Skeletal muscle tissue (tissue), 4 donors: ENCODE results near the gene SHH. TPM values are rescaled to one million over a fixed set of nuclear protein-coding genes. Genes with fewer than 3 reads are reported as not detected.

Source experiments
- H3K27ac ChIP-seq: one replicate; pipeline ENCODE4 v1.7.0; 2013; ENCODE audit warnings: mild to moderate bottlenecking, low read depth, low read length, inconsistent platforms
- H3K27me3 ChIP-seq, 3 donors: one replicate each; pipeline ENCODE4 v1.7.0; 2013; ENCODE audit warnings: low read length in 3 of 3; ENCODE audit not compliant: control insufficient read depth in 3 of 3, insufficient read depth in 3 of 3
- H3K36me3 ChIP-seq, 3 donors: one replicate each; pipeline ENCODE4 v1.7.0; 2013; ENCODE audit warnings: low read length in 3 of 3; ENCODE audit not compliant: control insufficient read depth in 3 of 3, insufficient read depth in 3 of 3
- H3K4me1 ChIP-seq, 3 donors: one replicate each; pipeline ENCODE4 v1.7.0; 2013; ENCODE audit warnings: low read length in 3 of 3, mild to moderate bottlenecking in 3 of 3; ENCODE audit not compliant: control insufficient read depth in 3 of 3, insufficient read depth in 3 of 3
- H3K4me3 ChIP-seq, 3 donors: one replicate each; pipeline ENCODE4 v1.7.0; 2013; ENCODE audit warnings: low read length in 3 of 3
- H3K9ac ChIP-seq, 3 donors: one replicate each; pipeline ENCODE4 v1.7.0; 2013; ENCODE audit warnings: low read length in 3 of 3, mild to moderate bottlenecking in 3 of 3, moderate library complexity in 2 of 3, low read depth in 1 of 3
- H3K9me3 ChIP-seq, 3 donors: one replicate each; pipeline ENCODE4 v1.7.0; 2013; ENCODE audit warnings: low read length in 3 of 3; ENCODE audit not compliant: control insufficient read depth in 3 of 3
- total RNA-seq: library from RNA; depleted of rRNA; stranded (reverse); fragments of >200 nt; gene quantifications from one replicate; pipeline ENCODE4 v1.2.3, GENCODE V29; 2014
- donor health status: Osteomylitis.

The SHH gene
- total RNA-seq, 1 donor from 2014 or later, result not detected

DNA sequence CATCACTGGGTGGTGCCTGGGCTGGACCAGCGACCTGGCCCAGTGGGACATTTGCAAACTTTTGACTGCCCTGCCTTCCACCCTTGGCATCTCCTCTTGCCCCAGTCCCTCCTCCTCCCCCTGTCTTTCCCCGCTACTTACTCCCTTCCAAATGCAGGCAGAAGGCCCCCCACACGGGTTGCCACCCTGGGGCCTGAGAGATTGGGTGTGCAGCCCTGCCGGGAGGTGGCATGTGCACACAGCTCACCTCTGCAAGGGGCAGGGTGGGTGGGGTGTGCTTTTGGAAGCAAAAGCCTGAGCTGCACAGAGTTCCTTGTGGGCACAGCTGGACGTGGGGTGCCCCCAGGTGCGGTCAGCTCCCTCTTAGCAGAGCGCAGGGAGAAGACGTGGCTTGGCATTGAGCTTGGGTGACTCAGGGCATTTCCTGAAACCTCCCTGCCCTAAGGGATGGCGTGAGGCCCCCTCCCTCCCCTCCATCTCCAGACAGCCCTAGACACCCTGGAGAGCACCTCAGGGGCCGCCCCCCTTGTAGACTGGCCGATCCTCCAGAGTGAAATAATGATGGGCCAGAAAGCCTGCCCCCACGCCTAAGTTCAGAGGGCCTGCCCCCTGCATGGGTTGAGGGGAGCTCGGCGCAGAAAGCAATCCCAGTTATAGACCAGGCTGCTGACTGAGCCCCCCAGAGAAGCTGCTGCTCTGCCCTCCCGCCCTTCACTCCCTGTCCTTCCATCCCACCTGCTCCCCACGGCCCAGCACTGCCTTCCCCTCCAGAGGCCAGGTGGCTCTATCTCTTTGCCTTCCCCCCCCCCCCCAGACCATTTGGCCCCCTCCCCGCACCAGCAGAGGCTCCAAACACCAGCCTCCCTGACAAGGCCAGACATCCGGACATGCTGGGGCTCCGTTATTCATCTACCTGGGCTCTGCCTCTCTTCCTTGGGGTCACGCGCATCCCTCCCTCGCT is 2.3 kb upstream of the SHH start:
- Histone ChIP-seq H3K4me3 (no peak overlapping the region), H3K9me3 (no peaks in the 10 kb centered on the region), H3K27ac (no peak overlapping the region), H3K4me1 (peaks cover 7 to 15% (median 15%) of the 10 kb centered on the region in 3 donors), H3K27me3 (peaks cover 68 to 88% (median 78%) of the 10 kb centered on the region in 3 donors), H3K36me3 (no peaks in the 10 kb centered on the region), H3K9ac (no peak overlapping the region)

DNA sequence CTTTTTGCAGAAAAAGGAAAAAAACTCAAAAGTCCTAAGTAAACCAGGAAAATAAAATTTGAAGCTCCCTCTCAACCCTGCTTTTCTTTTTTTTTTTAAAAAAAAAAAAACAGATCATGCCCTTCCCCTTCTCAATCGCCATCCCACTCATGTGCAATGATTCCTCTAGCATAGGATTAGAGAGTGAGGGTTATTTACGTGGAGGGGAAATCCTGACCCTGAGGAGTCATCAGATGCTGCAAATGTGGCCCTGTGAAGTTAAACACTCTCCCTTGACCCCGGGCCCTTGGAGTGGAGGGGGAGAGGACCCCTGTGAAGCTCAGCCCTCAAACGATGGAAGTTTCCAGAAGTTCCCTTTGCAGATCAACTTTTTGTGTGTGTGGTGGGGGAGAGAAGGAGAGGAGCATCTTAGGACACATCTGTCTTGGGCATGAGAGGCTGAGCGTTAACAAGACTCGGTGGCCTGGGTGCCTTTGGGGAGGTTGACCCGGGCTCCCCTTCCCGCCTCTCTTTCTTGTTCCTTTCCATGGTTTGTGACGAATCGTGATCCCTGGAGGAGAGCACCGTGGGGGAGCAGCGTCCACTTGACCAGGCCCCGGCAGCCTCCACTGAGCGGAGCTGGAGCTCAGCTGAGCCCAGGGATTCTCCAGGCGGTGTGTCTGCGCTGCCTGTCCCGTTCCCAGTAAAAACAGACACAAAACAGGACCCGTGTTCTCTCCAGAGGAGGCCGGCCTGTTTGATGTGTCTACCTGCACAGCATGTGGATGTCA is 1.5 kb upstream of the SHH start:
- Histone ChIP-seq H3K27ac (no peak overlapping the region), H3K4me1 (peaks cover 11 to 24% (median 23%) of the 10 kb centered on the region in 3 donors), H3K36me3 (no peaks in the 10 kb centered on the region), H3K9me3 (no peaks in the 10 kb centered on the region), H3K4me3 (no peak overlapping the region), H3K27me3 (peaks cover 72 to 89% (median 78%) of the 10 kb centered on the region in 3 donors), H3K9ac (no peak overlapping the region)

DNA sequence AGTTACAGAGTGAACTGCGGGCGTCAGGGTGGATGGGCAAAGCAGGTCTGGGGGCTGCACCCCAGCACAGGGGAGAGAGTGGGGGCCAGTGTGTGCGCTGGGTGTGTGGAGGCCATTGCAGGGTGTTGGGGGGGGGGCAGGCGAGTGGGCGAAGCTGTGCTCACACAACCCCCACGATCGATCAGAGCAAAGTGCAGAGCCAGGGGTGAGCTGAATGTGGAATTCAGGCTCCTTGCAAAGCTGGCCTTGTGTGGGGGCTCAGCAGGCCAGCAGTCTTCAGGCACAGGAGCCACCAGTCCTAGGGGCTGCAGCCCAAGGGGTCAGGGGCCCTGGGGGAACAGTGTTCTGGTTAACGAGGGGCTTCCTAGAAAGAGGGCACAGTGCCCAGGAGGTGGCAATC is 862 bp upstream of the SHH start:
- no peak overlapping the region for H3K9ac ChIP-seq
- H3K27ac ChIP-seq, result no peak overlapping the region
- H3K4me3 ChIP-seq, result no peak overlapping the region
- no peaks in the 10 kb centered on the region for H3K9me3 ChIP-seq
- H3K27me3 ChIP-seq, result peaks cover 75 to 88% (median 79%) of the 10 kb centered on the region in 3 donors
- peaks cover 11 to 27% (median 24%) of the 10 kb centered on the region in 3 donors for H3K4me1 ChIP-seq
- H3K36me3 ChIP-seq, result no peaks in the 10 kb centered on the region

DNA sequence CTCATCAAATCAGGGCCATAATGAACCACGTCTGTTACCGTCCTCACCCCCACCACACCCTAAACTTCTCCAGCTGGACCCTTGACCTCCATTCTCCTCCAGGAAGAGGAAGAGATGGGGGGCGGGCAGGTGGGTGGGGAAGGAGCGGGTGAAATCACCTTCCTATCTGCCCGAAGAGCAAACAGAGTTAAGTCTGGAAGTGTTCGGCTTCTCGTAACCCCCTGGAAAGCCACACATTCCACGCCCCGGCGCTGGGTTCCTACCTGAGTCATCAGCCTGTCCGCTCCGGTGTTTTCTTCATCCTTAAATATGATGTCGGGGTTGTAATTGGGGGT is 736 bp downstream of the SHH start:
- H3K27ac ChIP-seq, result no peak overlapping the region
- H3K36me3 ChIP-seq, result no peaks in the 10 kb centered on the region
- no peak overlapping the region for H3K4me3 ChIP-seq
- no peaks in the 10 kb centered on the region for H3K9me3 ChIP-seq
- no peak overlapping the region for H3K9ac ChIP-seq
- H3K27me3 ChIP-seq, result peaks cover 85 to 90% (median 87%) of the 10 kb centered on the region in 3 donors
- H3K4me1 ChIP-seq, result peaks cover 11 to 28% (median 24%) of the 10 kb centered on the region in 3 donors

DNA sequence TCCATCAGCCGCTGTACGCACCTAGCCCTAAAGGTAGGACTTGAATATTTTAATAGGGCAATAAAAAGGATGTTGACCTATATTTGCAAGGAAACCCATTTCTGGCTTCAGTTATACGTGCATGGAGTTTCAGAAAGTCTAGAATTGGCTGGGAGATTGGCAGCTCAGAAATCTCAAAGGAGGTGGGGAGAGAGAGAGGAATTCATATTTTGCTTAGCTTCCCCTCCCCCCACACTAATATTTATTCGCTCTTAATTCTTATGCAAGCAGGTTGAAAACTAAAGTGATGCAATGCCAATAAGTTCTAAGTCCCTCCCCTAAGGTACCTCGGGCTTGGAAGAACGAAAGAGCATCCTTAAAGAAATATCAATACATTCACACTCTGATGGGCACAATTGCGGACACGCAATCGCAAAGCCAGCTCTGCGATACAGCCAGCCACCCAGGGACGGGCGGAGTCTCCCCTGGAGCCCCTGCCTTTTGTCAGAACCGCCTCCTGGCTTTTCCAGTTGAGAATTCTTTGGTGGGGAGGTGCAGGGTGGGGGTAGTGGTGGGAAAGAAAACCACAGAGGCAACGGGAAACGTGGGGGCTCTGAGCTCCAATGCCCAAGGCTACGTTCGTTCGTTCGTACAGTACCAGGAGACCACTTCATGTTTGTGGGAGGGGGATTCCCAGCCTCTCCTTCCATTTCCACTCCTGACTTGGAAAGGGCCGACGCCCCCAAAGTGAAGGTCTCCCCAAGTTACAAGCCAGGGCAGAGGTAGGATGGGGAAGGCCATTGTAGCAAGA is 1.3 kb downstream of the SHH start:
- Histone ChIP-seq H3K27ac (no peak overlapping the region), H3K4me1 (peaks cover 13 to 33% (median 28%) of the 10 kb centered on the region in 3 donors), H3K4me3 (peak overlapping the region in 1 of 3 donors; percentile 14), H3K9me3 (no peaks in the 10 kb centered on the region), H3K27me3 (peaks cover 87 to 90% (median 87%) of the 10 kb centered on the region in 3 donors), H3K9ac (no peak overlapping the region), H3K36me3 (no peaks in the 10 kb centered on the region)

DNA sequence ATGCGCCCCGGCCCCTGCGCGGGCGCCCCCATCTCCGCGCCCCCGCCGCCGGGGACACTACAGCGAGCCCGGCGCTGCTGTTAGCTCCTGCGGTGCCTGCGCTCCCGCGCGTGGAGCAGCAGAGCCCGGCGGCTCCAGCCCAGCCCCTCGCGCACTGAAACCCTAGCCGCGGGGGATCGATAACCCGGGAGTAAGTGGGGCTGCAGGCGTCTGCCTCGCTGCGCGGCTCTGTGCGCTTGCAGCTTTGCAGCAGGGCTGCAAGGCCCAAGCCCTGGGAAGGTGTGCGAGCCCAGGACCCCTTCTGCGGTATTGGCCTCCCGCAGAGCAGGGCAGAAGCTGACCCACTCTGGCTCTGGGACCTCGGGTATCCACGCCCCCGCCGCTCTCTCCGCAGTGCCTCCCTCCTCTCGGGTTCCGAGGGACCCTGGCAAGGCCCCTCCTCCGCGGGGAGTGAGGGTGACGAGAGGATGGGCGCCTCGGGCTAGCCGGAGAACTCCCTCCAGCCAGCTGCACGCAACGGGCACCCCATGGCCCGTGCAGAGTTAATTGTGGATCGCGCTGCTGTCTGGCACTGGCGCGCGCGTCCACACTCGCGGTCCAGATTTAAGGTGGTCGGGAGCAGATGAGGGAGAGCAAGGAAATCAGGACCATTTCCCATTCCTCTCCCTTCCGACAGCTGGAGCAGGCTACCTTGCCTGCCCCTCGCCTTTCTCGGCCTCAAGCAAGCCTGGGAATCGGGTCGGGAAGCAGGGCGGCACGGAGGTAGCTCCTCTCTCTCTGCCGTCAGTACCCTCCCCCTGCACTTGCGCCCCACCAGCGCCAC is 2.1 kb downstream of the SHH start:
- Histone ChIP-seq H3K27me3 (peaks cover 88 to 91% (median 88%) of the 10 kb centered on the region in 3 donors), H3K9ac (no peak overlapping the region), H3K27ac (no peak overlapping the region), H3K4me3 (peak overlapping the region in 1 of 3 donors; percentile 14), H3K9me3 (no peaks in the 10 kb centered on the region), H3K36me3 (no peaks in the 10 kb centered on the region), H3K4me1 (peaks cover 20 to 41% (median 35%) of the 10 kb centered on the region in 3 donors)

DNA sequence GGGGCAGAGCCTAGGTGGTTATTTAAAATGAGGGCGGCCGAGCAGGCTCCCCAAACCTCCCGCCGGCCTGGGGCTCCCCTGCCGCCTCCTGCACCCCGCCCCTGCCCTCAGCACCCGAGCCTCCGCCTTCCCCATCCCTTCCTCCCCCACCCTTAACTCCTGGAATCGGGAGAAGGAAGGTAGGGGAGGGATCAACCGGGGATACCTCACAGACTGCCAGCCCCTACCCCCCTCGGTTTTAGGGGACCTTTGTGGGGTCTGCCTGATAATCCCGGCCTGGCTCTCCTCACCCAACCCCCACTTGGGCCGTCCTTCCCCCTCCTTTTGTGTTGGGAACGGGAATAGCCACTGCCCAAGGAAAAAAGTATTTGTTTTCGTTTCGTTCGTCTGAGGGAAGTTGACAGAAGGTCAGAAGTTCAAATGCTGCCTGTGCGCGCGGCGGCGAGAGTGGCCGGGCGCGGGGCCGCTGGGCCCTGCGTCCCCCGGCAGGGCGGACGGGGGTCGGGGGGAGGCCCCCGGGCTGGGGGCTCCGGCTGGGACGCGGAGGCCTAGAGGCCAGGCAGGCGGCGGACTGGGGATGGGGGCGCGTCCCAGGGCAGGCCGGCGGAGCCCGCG is 2.8 kb downstream of the SHH start:
- H3K27me3 ChIP-seq, result peaks cover 89% of the 10 kb centered on the region in 3 donors
- H3K36me3 ChIP-seq, result no peaks in the 10 kb centered on the region
- peak overlapping the region in 2 of 3 donors; percentile 13 to 40 for H3K4me3 ChIP-seq
- no peaks in the 10 kb centered on the region for H3K9me3 ChIP-seq
- no peak overlapping the region for H3K9ac ChIP-seq
- peaks cover 20 to 43% (median 37%) of the 10 kb centered on the region in 3 donors for H3K4me1 ChIP-seq
- H3K27ac ChIP-seq, result no peak overlapping the region

DNA sequence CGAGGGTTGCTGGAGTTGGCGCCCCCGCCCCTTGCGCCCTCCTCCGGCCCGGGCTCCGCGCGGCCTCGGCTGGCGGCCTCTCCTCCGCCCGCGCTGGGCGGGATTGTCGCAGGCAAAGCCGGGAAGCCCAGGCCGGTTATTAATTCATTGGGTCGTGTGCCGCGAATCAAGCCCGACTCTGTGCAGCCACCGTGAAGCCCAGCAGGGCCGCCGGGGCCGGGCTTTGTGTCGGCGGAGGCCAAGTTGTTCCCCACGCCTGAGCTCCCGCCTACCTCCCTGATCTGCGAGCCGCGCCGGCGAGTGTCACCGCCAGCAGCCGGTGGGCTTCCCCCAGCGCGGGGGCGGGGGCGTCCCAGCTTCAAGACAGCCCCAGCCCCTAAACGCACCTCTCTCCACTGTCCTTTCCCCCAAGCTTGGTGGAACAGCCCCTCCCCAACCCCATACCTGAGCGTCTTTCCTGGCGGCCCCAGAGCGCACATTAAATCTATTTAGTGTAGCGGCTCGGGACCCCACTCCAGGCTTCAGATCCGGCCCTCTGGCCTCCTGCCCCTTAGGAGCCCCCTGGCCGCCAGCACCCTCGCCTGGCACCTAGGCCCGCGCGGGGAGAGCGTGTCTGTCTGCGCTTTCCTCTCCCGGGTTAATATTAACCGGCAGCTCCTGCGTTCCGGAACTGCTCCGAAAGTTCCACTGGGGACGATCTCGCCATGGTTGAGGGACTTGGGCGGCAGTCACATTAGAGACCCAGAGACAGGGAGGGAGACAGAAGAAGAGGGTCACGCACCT is 3.5 kb downstream of the SHH start:
- no peaks in the 10 kb centered on the region for H3K9me3 ChIP-seq
- H3K9ac ChIP-seq, result no peak overlapping the region
- peak overlapping the region in 1 of 3 donors; percentile 40 for H3K4me3 ChIP-seq
- H3K27ac ChIP-seq, result no peak overlapping the region
- peaks cover 85 to 88% (median 86%) of the 10 kb centered on the region in 3 donors for H3K27me3 ChIP-seq
- peaks cover 22 to 46% (median 39%) of the 10 kb centered on the region in 3 donors for H3K4me1 ChIP-seq
- H3K36me3 ChIP-seq, result no peaks in the 10 kb centered on the region
